Measurements from ENCODE around the gene RGS7.

DNA sequence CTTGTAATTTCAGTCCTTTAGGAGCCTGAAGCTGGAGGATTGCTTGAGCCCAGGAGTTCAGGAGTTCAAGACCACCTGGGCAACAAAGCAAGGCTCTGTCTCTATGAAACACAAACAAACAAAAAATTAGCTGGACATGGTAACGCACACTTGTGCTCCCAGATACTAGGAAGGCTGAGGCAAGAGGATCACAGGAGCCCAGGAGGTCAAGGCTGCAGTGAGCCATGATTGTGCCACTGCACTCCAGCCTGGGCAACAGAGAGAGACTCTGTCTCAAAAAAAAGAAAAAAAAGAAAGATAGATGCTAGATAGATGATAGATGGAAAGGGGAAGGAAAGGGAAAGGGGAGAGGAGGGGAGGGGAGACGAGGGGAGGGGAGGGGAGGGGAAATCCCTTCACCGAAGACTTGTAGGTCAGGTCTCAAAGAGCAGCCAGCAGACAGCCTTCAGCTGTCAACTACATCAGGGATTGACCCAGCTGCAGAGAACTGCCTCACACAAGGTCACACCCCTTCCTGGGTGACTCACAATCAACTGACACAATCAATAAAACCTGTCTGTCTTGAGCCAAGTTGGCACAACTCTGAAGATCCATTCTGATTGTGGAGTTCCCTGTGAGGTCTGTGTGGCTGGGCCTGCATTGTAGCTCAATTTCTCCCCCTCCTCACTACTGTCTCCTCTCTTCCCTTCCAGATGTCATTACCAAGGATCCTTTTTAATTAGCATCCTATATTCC is 200.6 kb downstream of the RGS7 start:
- no peak for TF ChIP-seq RNF2 (IDR thresholded peaks at IDR 0.05; ENCODE audit: borderline replicate concordance, low read depth)
- no peak for TF ChIP-seq PBX3 (IDR thresholded peaks at IDR 0.05)
- no peak for TF ChIP-seq BHLHE40 (IDR thresholded peaks at IDR 0.05; ENCODE audit: low read depth, low read length)
- TF ChIP-seq CTCF (IDR thresholded peaks at IDR 0.05), result no peak
- no peak for TF ChIP-seq KDM1A (IDR thresholded peaks at IDR 0.05; ENCODE audit: low read depth)
- no peak for TF ChIP-seq CHD2 (IDR thresholded peaks at IDR 0.05; ENCODE audit: low read length, partially characterized antibody)
